Activated T-cell treated with anti-CD3 and anti-CD28 coated beads, Interleukin-2, amount 50 U/mL, for 72 hours (primary cell): Measurements from ENCODE around the gene CDKN2A. TPM values are rescaled to one million over a fixed set of nuclear protein-coding genes. Genes with fewer than 3 reads are reported as not detected.

ENCODE experiments used
- ATAC-seq, 2 donors: fragments of 150-1000 bp; cut with Tn5 transposase; replicated peaks in 1 of 2; 2 replicates each; pipeline ENCODE4 v1.10.0; 2021; ENCODE audit warnings: moderate library complexity in 2 of 2, mild to moderate bottlenecking in 1 of 2
- DNase-seq, 2 donors: peaks; one replicate each; pipeline ENCODE4 v3.0.0; 2021 to 2022; ENCODE audit warnings: mixed read lengths in 1 of 2
- H3K27ac Mint-ChIP-seq: one replicate; pipeline ENCODE4 v1.8.0; 2022; ENCODE audit warnings: mild to moderate bottlenecking, moderate library complexity, mixed read lengths
- H3K27me3 Mint-ChIP-seq: one replicate; pipeline ENCODE4 v1.8.0; 2022; ENCODE audit warnings: low read depth, mixed read lengths
- H3K36me3 Mint-ChIP-seq, 2 donors: one replicate each; pipeline ENCODE4 v1.8.0; 2022; ENCODE audit warnings: mixed read lengths in 2 of 2, mild to moderate bottlenecking in 1 of 2; ENCODE audit not compliant: insufficient read depth in 2 of 2
- H3K4me1 Mint-ChIP-seq: one replicate; pipeline ENCODE4 v1.8.0; 2022; ENCODE audit warnings: low read depth, mixed read lengths
- H3K4me3 Mint-ChIP-seq, 2 donors: one replicate each; pipeline ENCODE4 v1.8.0; 2022; ENCODE audit warnings: mild to moderate bottlenecking in 2 of 2, mixed read lengths in 2 of 2, moderate library complexity in 2 of 2
- H3K9me3 Mint-ChIP-seq, 2 donors: one replicate each; pipeline ENCODE4 v1.8.0; 2022; ENCODE audit warnings: mixed read lengths in 2 of 2
- total RNA-seq, 2 donors: library from RNA; stranded (reverse); gene quantifications; one replicate each; pipeline ENCODE4 v1.2.3, GENCODE V29; 2022

The CDKN2A gene
- total RNA-seq, 2 donors from 2014 or later: 2.8 to 5.0 TPM

- no peak for ATAC-seq
- H3K36me3 Mint-ChIP-seq: peaks cover 0 to 2% of the 10 kb centered on the region in 2 donors
- no peaks in the 10 kb centered on the region for H3K9me3 Mint-ChIP-seq
These were observed 3.3 kb upstream of the CDKN2A start for GRCh38 chr9:21997480-21997879.

GRCh38 chr9:21996858-21997257 is 2.7 kb upstream of the CDKN2A start:
- H3K27ac Mint-ChIP-seq: no peak overlapping the region
- H3K9me3 Mint-ChIP-seq: no peaks in the 10 kb centered on the region
- H3K4me1 Mint-ChIP-seq: peaks cover 15% of the 10 kb centered on the region
- no peak for ATAC-seq
- DNase-seq: no peak
- H3K36me3 Mint-ChIP-seq: peaks cover 0 to 2% of the 10 kb centered on the region in 2 donors
- peak overlapping the region; percentile 84 to 100 for H3K4me3 Mint-ChIP-seq
- peaks cover 63% of the 10 kb centered on the region for H3K27me3 Mint-ChIP-seq

More at GRCh38 chr9:21997480-21997879, 3.3 kb upstream of the CDKN2A start:
- H3K27ac Mint-ChIP-seq: no peak overlapping the region
- peaks cover 63% of the 10 kb centered on the region for H3K27me3 Mint-ChIP-seq
- DNase-seq: no peak
- no peak overlapping the region for H3K4me3 Mint-ChIP-seq
- H3K4me1 Mint-ChIP-seq: peaks cover 15% of the 10 kb centered on the region

GRCh38 chr9:21996438-21996837 is 2.2 kb upstream of the CDKN2A start:
- peaks cover 15% of the 10 kb centered on the region for H3K4me1 Mint-ChIP-seq
- H3K27me3 Mint-ChIP-seq: peaks cover 63% of the 10 kb centered on the region
- H3K36me3 Mint-ChIP-seq: peaks cover 0 to 2% of the 10 kb centered on the region in 2 donors
- no peak overlapping the region for H3K27ac Mint-ChIP-seq
- DNase-seq: no peak
- H3K4me3 Mint-ChIP-seq: peak overlapping the region; percentile 84 to 100
- ATAC-seq: no peak
- no peaks in the 10 kb centered on the region for H3K9me3 Mint-ChIP-seq

- H3K9me3 Mint-ChIP-seq: no peaks in the 10 kb centered on the region
- ATAC-seq: peak; percentile 12 to 27
- H3K27me3 Mint-ChIP-seq: peaks cover 62% of the 10 kb centered on the region
- H3K27ac Mint-ChIP-seq: peak overlapping the region; percentile 57
- H3K4me1 Mint-ChIP-seq: peaks cover 15% of the 10 kb centered on the region
- peak in 1 of 2 donors; percentile 22 for DNase-seq
- H3K4me3 Mint-ChIP-seq: peak overlapping the region; percentile 84 to 100
- H3K36me3 Mint-ChIP-seq: peaks cover 0 to 2% of the 10 kb centered on the region in 2 donors
These were observed 1.6 kb upstream of the CDKN2A start for GRCh38 chr9:21995666-21996398.

GRCh38 chr9:21995006-21995665 is 944 bp upstream of the CDKN2A start:
- peak; percentile 79 to 80 for DNase-seq
- Mint-ChIP-seq H3K9me3 (no peaks in the 10 kb centered on the region), H3K36me3 (peaks cover 0 to 2% of the 10 kb centered on the region in 2 donors)

GRCh38 chr9:21994556-21995005 is 389 bp upstream of the CDKN2A start, which contains the start of gene CDKN2B-AS1:
Gene CDKN2B-AS1, plus strand, starts transcription at chr9:21994791.
- Mint-ChIP-seq H3K36me3 (peaks cover 0 to 2% of the 10 kb centered on the region in 2 donors), H3K27ac (peak within 1 kb of the TSS; percentile 98)

More at GRCh38 chr9:21995006-21995665, 944 bp upstream of the CDKN2A start:
- ATAC-seq: peak; percentile 83 to 84
- Mint-ChIP-seq H3K27me3 (peaks cover 66% of the 10 kb centered on the region), H3K27ac (peak overlapping the region; percentile 98), H3K4me1 (peaks cover 15% of the 10 kb centered on the region), H3K4me3 (peak overlapping the region; percentile 84 to 100)

GRCh38 chr9:21993007-21993406 is 1.2 kb downstream of the CDKN2A start:
- Mint-ChIP-seq H3K9me3 (no peaks in the 10 kb centered on the region), H3K4me1 (peaks cover 27% of the 10 kb centered on the region), H3K36me3 (peaks cover 0 to 2% of the 10 kb centered on the region in 2 donors), H3K4me3 (peak overlapping the region; percentile 84 to 100), H3K27ac (no peak overlapping the region), H3K27me3 (peaks cover 69% of the 10 kb centered on the region)
- no peak for DNase-seq
- no peak for ATAC-seq

More at GRCh38 chr9:21994556-21995005, 389 bp upstream of the CDKN2A start, which contains the start of gene CDKN2B-AS1:
- peak; percentile 59 to 67 for ATAC-seq
- Mint-ChIP-seq H3K4me3 (peak within 1 kb of the TSS; percentile 84 to 100), H3K27me3 (peaks cover 66% of the 10 kb centered on the region), H3K4me1 (peaks cover 15% of the 10 kb centered on the region), H3K9me3 (no peaks in the 10 kb centered on the region)
- DNase-seq: peak; percentile 47 to 54

- ATAC-seq (no peak), DNase-seq (no peak)
- Mint-ChIP-seq H3K27ac (no peak overlapping the region), H3K36me3 (peaks cover 0 to 1% of the 10 kb centered on the region in 2 donors), H3K4me3 (no peak overlapping the region), H3K27me3 (peaks cover 69% of the 10 kb centered on the region), H3K4me1 (peaks cover 24% of the 10 kb centered on the region), H3K9me3 (no peaks in the 10 kb centered on the region)
These were observed 2.9 kb downstream of the CDKN2A start for GRCh38 chr9:21991072-21991959.

- Mint-ChIP-seq H3K4me1 (peaks cover 21% of the 10 kb centered on the region), H3K4me3 (peak overlapping the region in 1 of 2 donors; percentile 13), H3K36me3 (no peaks in the 10 kb centered on the region), H3K9me3 (no peaks in the 10 kb centered on the region), H3K27me3 (peaks cover 68% of the 10 kb centered on the region), H3K27ac (no peak overlapping the region)
- ATAC-seq: no peak
- DNase-seq: no peak
These were observed 4.6 kb downstream of the CDKN2A start for GRCh38 chr9:21989440-21990189.

GRCh38 chr9:21988056-21988990 is 5.9 kb downstream of the CDKN2A start:
- H3K27me3 Mint-ChIP-seq: peaks cover 74% of the 10 kb centered on the region
- peaks cover 13% of the 10 kb centered on the region for H3K4me1 Mint-ChIP-seq
- H3K4me3 Mint-ChIP-seq: no peak overlapping the region
- DNase-seq: no peak
- no peaks in the 10 kb centered on the region for H3K9me3 Mint-ChIP-seq
- no peak overlapping the region for H3K27ac Mint-ChIP-seq
- H3K36me3 Mint-ChIP-seq: no peaks in the 10 kb centered on the region
- no peak for ATAC-seq

- no peak overlapping the region for H3K4me3 Mint-ChIP-seq
- no peaks in the 10 kb centered on the region for H3K36me3 Mint-ChIP-seq
- H3K9me3 Mint-ChIP-seq: no peaks in the 10 kb centered on the region
- no peak overlapping the region for H3K27ac Mint-ChIP-seq
- peaks cover 12% of the 10 kb centered on the region for H3K4me1 Mint-ChIP-seq
- ATAC-seq (no peak), DNase-seq (no peak)
- H3K27me3 Mint-ChIP-seq: peaks cover 90% of the 10 kb centered on the region
These were observed 8.1 kb downstream of the CDKN2A start for GRCh38 chr9:21985964-21986667.
